Heart left ventricle (tissue), 16 donors: Measurements from ENCODE around the gene SRPX. TPM values are rescaled to one million over a fixed set of nuclear protein-coding genes. Genes with fewer than 3 reads are reported as not detected.

Experiments
- ATAC-seq, 4 donors: fragments of 200-7000 bp; cut with Tn5 transposase; one replicate each; pipeline ENCODE4 v1.9.1; 2020 to 2022; ENCODE audit warnings: moderate library complexity in 4 of 4, mild to moderate bottlenecking in 3 of 4, moderate number of reproducible peaks in 1 of 4
- DNase-seq, 5 donors: peaks; one replicate each; pipeline ENCODE4 v3.0.0-alpha.2; 2020
- H3K27ac ChIP-seq, 12 donors: fragments of 200-600 bp; sonication (generic) in 4 of 12; one replicate each; pipeline versions ENCODE4 v1.5.0 to v1.8.0; 2016 to 2022; ENCODE audit warnings: mild to moderate bottlenecking in 2 of 12
- H3K27me3 ChIP-seq, 9 donors: fragments of 200-600 bp; sonication (generic) in 2 of 9; one replicate each; pipeline versions ENCODE4 v1.5.1 to v1.8.0; 2016 to 2022; ENCODE audit warnings: mild to moderate bottlenecking in 3 of 9
- H3K36me3 ChIP-seq, 9 donors: fragments of 200-600 bp; sonication (generic) in 2 of 9; one replicate each; pipeline versions ENCODE4 v1.5.0 to v1.8.0; 2018 to 2022; ENCODE audit warnings: mild to moderate bottlenecking in 2 of 9
- H3K4me1 ChIP-seq, 12 donors: fragments of 200-600 bp; sonication (generic) in 4 of 12; one replicate each; pipeline versions ENCODE4 v1.5.0 to v1.8.0; 2016 to 2022; ENCODE audit warnings: mild to moderate bottlenecking in 3 of 12
- H3K4me3 ChIP-seq, 12 donors: fragments of 200-600 bp; sonication (generic) in 4 of 12; one replicate each; pipeline versions ENCODE4 v1.5.0 to v1.8.0; 2017 to 2022; ENCODE audit warnings: mild to moderate bottlenecking in 9 of 12, moderate library complexity in 4 of 12
- H3K9me3 ChIP-seq, 12 donors: fragments of 200-600 bp; sonication (generic) in 4 of 12; one replicate each; pipeline versions ENCODE4 v1.5.0 to v1.8.0; 2016 to 2022; ENCODE audit warnings: mild to moderate bottlenecking in 1 of 12
- CTCF ChIP-seq, 12 donors: fragments of 200-600 bp; sonication (generic) in 4 of 12; IDR thresholded peaks; one replicate each; pipeline versions ENCODE4 v1.5.0 to v1.8.0; 2018 to 2022; ENCODE audit warnings: antibody characterized with exemption in 12 of 12, mild to moderate bottlenecking in 5 of 12
- POLR2A ChIP-seq, 2 donors: fragments of 450-650 bp; IDR thresholded peaks; one replicate each; pipeline ENCODE4 v1.6.1; 2017; ENCODE audit warnings: antibody characterized with exemption in 2 of 2, mild to moderate bottlenecking in 2 of 2, moderate library complexity in 2 of 2
- WGBS, 4 donors: extraction: QIAGEN DNeasy Blood & Tissue Kit in 2 of 4; methylation state at CpG; one replicate each; pipeline versions ENCODE4 v1.1.5 to v1.1.7; 2013 to 2018; 5-methylcytosine and 5-hydroxymethylcytosine counted together
- intact Hi-C, 10 donors: fragments of 100-400 bp; cut with DNase I; formaldehyde crosslinking; loops; one replicate each; pipeline versions ENCODE4 v1.11.1 to v1.14.2; 2022
- polyA plus RNA-seq, 2 donors: library from polyadenylated mRNA; stranded (reverse); fragments of 200-250 nt; gene quantifications; one replicate each; pipeline ENCODE4 v1.2.3, GENCODE V29; 2013
- total RNA-seq, 9 donors: library from RNA; depleted of rRNA in 2 of 9; stranded (reverse); fragments of >200 nt in 2 of 9; fragmentation: NEBNext Ultra II Directional in 3 of 9; extraction: Animal tissue kit (Norgen Biotek cat#: 25700) in 3 of 9; gene quantifications; one replicate each; pipeline versions ENCODE4 v1.1.0 to v1.2.4, GENCODE V29; 2016 to 2023
- donor health status: ischemic (EF 13 %, LVEDD 7.1; RV severe dilation, severe dysfunction).
- donor health status: healthy with polysubstance abuse.
- donor health status: DM: no; HTN: yes; CAD: no.
- donor health status: DM: no; HTN: no; CAD: no.
- donor health status: ischemic (EF 25% LVEDD 6.9; RV normal size, moderate dysfunction).
- donor health status: ischemic (EF 25% LVEDD 5.7; RV mildly dilated, moderate dysfunction).
- donor health status: healthy.
- donor health status: DM: yes; HTN: yes; CAD: no.
- donor health status: ischemic (EF 35%, LVEDD 5.7; RV mildly dilated, moderate dysfunction).
- donor health status: nonischemic (EF 11% LVEDD 7.7; RV severe dilation, severe dysfunction).
- donor health status: DM: yes; HTN: yes; CAD: no.
- donor health status: PGD.
- donor health status: ischemic (EF 29% LVEDD 5.4; RV normal size, mild dysfunction).
- donor health status: nonischemic (EF 23%, LVEDD 6.1; RV moderate dilation, normal function).

SRPX gene
- total and polyA plus RNA-seq, 11 donors, result 38.2 to 137 (median 53.8) TPM

GRCh38 chrX:38112566-38112965 is 108.1 kb downstream of the SRPX start:
- Histone ChIP-seq H3K4me1 (no peaks in the 10 kb centered on the region), H3K27me3 (no peaks in the 10 kb centered on the region), H3K27ac (no peak overlapping the region), H3K36me3 (no peaks in the 10 kb centered on the region), H3K4me3 (no peak overlapping the region), H3K9me3 (no peaks in the 10 kb centered on the region)
- DNase-seq (no peak), ATAC-seq (no peak)
- 50 to 58% (median 51%) methylated on average over 4 of the region's 4 CpGs for WGBS, 4 donors
- intact Hi-C loops, result no loop called here
- TF ChIP-seq CTCF (IDR thresholded peaks at IDR 0.05) (no peak), POLR2A (IDR thresholded peaks at IDR 0.05) (no peak)

- intact Hi-C loops, result no loop called here
- TF ChIP-seq POLR2A (IDR thresholded peaks at IDR 0.05) (no peak), CTCF (IDR thresholded peaks at IDR 0.05) (no peak)
- no peaks in the 10 kb centered on the region for H3K4me1 ChIP-seq
- H3K4me3 ChIP-seq, result no peak overlapping the region
- no peak for DNase-seq
- no peaks in the 10 kb centered on the region for H3K36me3 ChIP-seq
- H3K27me3 ChIP-seq, result no peaks in the 10 kb centered on the region
- ATAC-seq, result no peak
- 84 to 99% (median 90%) methylated on average over 5 of the region's 5 CpGs for WGBS, 4 donors
- H3K9me3 ChIP-seq, result no peaks in the 10 kb centered on the region
- no peak overlapping the region for H3K27ac ChIP-seq
Measured at GRCh38 chrX:38111196-38111595, 109.5 kb downstream of the SRPX start.

- 53 to 69% (median 61%) methylated on average over 6 of the region's 6 CpGs for WGBS, 4 donors
Measured at GRCh38 chrX:38110231-38110630, 110.4 kb downstream of the SRPX start.

GRCh38 chrX:38109042-38109898 is 111.4 kb downstream of the SRPX start:
- Histone ChIP-seq H3K36me3 (no peaks in the 10 kb centered on the region), H3K4me1 (no peaks in the 10 kb centered on the region), H3K4me3 (no peak overlapping the region), H3K27me3 (no peaks in the 10 kb centered on the region), H3K27ac (no peak overlapping the region), H3K9me3 (no peaks in the 10 kb centered on the region)
- no peak for DNase-seq
- TF ChIP-seq POLR2A (IDR thresholded peaks at IDR 0.05), result no peak
- no peak for TF ChIP-seq CTCF (IDR thresholded peaks at IDR 0.05)
- intact Hi-C loops, result no loop called here
- no peak for ATAC-seq
- WGBS, 4 donors, result 67 to 97% (median 83%) methylated on average over 4 of the region's 4 CpGs

More at GRCh38 chrX:38110231-38110630, 110.4 kb downstream of the SRPX start:
- ATAC-seq (no peak), DNase-seq (no peak)
- intact Hi-C loops, result no loop called here
- Histone ChIP-seq H3K4me1 (no peaks in the 10 kb centered on the region), H3K4me3 (no peak overlapping the region), H3K27me3 (no peaks in the 10 kb centered on the region), H3K9me3 (no peaks in the 10 kb centered on the region), H3K27ac (no peak overlapping the region), H3K36me3 (no peaks in the 10 kb centered on the region)
- TF ChIP-seq CTCF (IDR thresholded peaks at IDR 0.05), result no peak
